GM12865 (cell line): ENCODE measurements around the gene ICOS.

Experiments
- DNase-seq: peaks from one replicate; pipeline ENCODE4 v3.0.0; 2010; ENCODE audit warnings: low read depth
- H3K4me3 ChIP-seq: 2 replicates; pipeline ENCODE4 v1.5.1; 2011; ENCODE audit warnings: mild to moderate bottlenecking, low read depth, low read length, control low read depth
- CTCF ChIP-seq: IDR thresholded peaks from 2 replicates; pipeline ENCODE4 v1.5.1; 2011; ENCODE audit warnings: low read length, control low read depth, low read depth, inconsistent platforms; ENCODE audit not compliant: insufficient read depth; ENCODE audit errors: missing control alignments

Gene ICOS

GRCh38 chr2:203905656-203906055 is 30.9 kb upstream of the ICOS start:
- H3K4me3 ChIP-seq = no peak overlapping the region
- no peak for DNase-seq
- TF ChIP-seq CTCF = no peak

GRCh38 chr2:203908066-203908796 is 28.3 kb upstream of the ICOS start:
- no peak for TF ChIP-seq CTCF
- no peak for DNase-seq
- no peak overlapping the region for H3K4me3 ChIP-seq

- TF ChIP-seq CTCF = no peak
- no peak overlapping the region for H3K4me3 ChIP-seq
- no peak for DNase-seq
Measured at GRCh38 chr2:203908797-203909185, 27.8 kb upstream of the ICOS start.

- DNase-seq = peak; percentile 10
- no peak overlapping the region for H3K4me3 ChIP-seq
- peak; percentile 36 for TF ChIP-seq CTCF
Measured at GRCh38 chr2:203909261-203909967, 27.1 kb upstream of the ICOS start.

GRCh38 chr2:203909974-203910373 is 26.6 kb upstream of the ICOS start:
- TF ChIP-seq CTCF = no peak
- DNase-seq = no peak

GRCh38 chr2:203913947-203914346 is 22.6 kb upstream of the ICOS start:
- no peak overlapping the region for H3K4me3 ChIP-seq
- no peak for TF ChIP-seq CTCF
- no peak for DNase-seq

More at GRCh38 chr2:203909974-203910373, 26.6 kb upstream of the ICOS start:
- no peak overlapping the region for H3K4me3 ChIP-seq

GRCh38 chr2:203914546-203915182 is 21.9 kb upstream of the ICOS start:
- no peak for TF ChIP-seq CTCF
- H3K4me3 ChIP-seq = no peak overlapping the region
- peak; percentile 14 for DNase-seq
